MM.1S (cell line): ENCODE results near the gene FAM193B.
A peak's percentile ranks its signal among the peaks of the same experiment; 100 is the strongest.

Source experiments
- DNase-seq: peaks from one replicate; pipeline ENCODE4 v3.0.0-alpha.2; 2015
- H2AFZ ChIP-seq: fragments of 300-600 bp; sonication (generic); 2 replicates; pipeline ENCODE4 v1.6.0; 2016; ENCODE audit warnings: antibody characterized with exemption, low read length
- H3F3A ChIP-seq: fragments of 300-600 bp; sonication (generic); 2 replicates; pipeline ENCODE4 v1.6.1; 2016; ENCODE audit warnings: mild to moderate bottlenecking, antibody characterized with exemption, low read length, moderate library complexity, mixed read lengths; ENCODE audit not compliant: insufficient read depth
- H3K27ac ChIP-seq: fragments of 300-600 bp; sonication (generic); 2 replicates; pipeline ENCODE4 v1.5.1; 2016; ENCODE audit warnings: mild to moderate bottlenecking, low read length
- H3K27me3 ChIP-seq: fragments of 300-600 bp; sonication (generic); replicated peaks from 2 replicates; pipeline ENCODE4 v1.6.0; 2016; ENCODE audit warnings: low read length; ENCODE audit not compliant: insufficient read depth
- H3K36me3 ChIP-seq: fragments of 300-600 bp; sonication (generic); replicated peaks from 2 replicates; pipeline ENCODE4 v1.6.1; 2016; ENCODE audit warnings: mild to moderate bottlenecking, low read length, mixed read lengths; ENCODE audit not compliant: insufficient read depth
- H3K4me1 ChIP-seq: fragments of 300-600 bp; sonication (generic); 2 replicates; pipeline ENCODE4 v1.6.1; 2016; ENCODE audit warnings: low read length, mixed read lengths
- H3K4me2 ChIP-seq: fragments of 300-600 bp; sonication (generic); 2 replicates; pipeline ENCODE4 v1.6.0; 2016; ENCODE audit warnings: low read depth, low read length
- H3K4me3 ChIP-seq: fragments of 300-600 bp; sonication (generic); 2 replicates; pipeline ENCODE4 v1.5.1; 2016; ENCODE audit warnings: low read length, mixed read lengths
- H3K79me2 ChIP-seq: fragments of 300-600 bp; sonication (generic); 2 replicates; pipeline ENCODE4 v1.6.1; 2016; ENCODE audit warnings: mixed run types, low read length, mixed read lengths
- H3K9ac ChIP-seq: fragments of 300-600 bp; sonication (generic); 2 replicates; pipeline ENCODE4 v1.6.1; 2016; ENCODE audit warnings: low read length, mixed read lengths
- H3K9me2 ChIP-seq: fragments of 300-600 bp; sonication (generic); replicated peaks from 2 replicates; pipeline ENCODE4 v1.6.1; 2016; ENCODE audit warnings: mild to moderate bottlenecking, low read length, mixed read lengths; ENCODE audit not compliant: insufficient read depth
- H3K9me3 ChIP-seq: fragments of 300-600 bp; sonication (generic); replicated peaks from 2 replicates; pipeline ENCODE4 v1.6.1; 2016; ENCODE audit warnings: mild to moderate bottlenecking, low read length, mixed read lengths; ENCODE audit not compliant: insufficient read depth
- H4K20me1 ChIP-seq: fragments of 300-600 bp; sonication (generic); 2 replicates; pipeline ENCODE4 v1.6.1; 2016; ENCODE audit warnings: mild to moderate bottlenecking, low read length, moderate library complexity, mixed read lengths; ENCODE audit not compliant: insufficient read depth
- EZH2 ChIP-seq: fragments of 300-600 bp; sonication (generic); optimal IDR thresholded peaks from 2 replicates; pipeline ENCODE3; 2017; ENCODE audit warnings: low read depth, mild to moderate bottlenecking, antibody characterized with exemption, low read length, mixed read lengths
- EZH2phosphoT487 ChIP-seq: fragments of 300-600 bp; sonication (generic); IDR thresholded peaks from 2 replicates; pipeline ENCODE4 v1.6.1; 2018; ENCODE audit warnings: antibody characterized with exemption, low read length
- TF ChIP-seq, protein P1 (sequence below): fragments of 300-600 bp; sonication (generic); IDR thresholded peaks from 2 replicates; pipeline ENCODE4 v1.5.1; 2016; ENCODE audit warnings: antibody characterized with exemption, low read length, mixed read lengths

FAM193B gene

DNA sequence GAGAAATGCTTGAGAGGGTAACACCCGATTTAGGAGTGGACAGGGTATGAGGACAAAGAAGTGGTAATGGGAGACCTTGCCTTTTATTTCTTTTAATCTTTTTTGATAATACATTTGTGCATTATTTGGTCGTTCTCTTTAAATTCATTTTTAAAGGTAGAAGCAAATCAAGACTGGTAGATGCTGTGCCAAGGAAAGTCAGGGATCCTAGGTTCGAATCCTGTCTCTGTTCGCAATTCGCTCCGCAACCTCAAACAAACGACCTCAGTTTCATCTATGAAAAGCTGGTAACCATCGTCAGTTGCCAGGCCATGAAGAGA, 37.3 kb upstream of the FAM193B start:
- peak overlapping the region; percentile 58 for H3K4me2 ChIP-seq
- 0 out of 2 replicates have a peak, but pooled peaks cover 11% of the 10 kb centered on the region for H3F3A ChIP-seq
- no peaks in the 10 kb centered on the region for H3K9me3 ChIP-seq
- H3K27me3 ChIP-seq: peaks cover 32% of the 10 kb centered on the region
- DNase-seq: no peak
- H3K4me3 ChIP-seq: peak overlapping the region; percentile 86
- TF ChIP-seq EZH2phosphoT487 (no peak), EZH2 (no peak)
- TF ChIP-seq, protein P1, sequence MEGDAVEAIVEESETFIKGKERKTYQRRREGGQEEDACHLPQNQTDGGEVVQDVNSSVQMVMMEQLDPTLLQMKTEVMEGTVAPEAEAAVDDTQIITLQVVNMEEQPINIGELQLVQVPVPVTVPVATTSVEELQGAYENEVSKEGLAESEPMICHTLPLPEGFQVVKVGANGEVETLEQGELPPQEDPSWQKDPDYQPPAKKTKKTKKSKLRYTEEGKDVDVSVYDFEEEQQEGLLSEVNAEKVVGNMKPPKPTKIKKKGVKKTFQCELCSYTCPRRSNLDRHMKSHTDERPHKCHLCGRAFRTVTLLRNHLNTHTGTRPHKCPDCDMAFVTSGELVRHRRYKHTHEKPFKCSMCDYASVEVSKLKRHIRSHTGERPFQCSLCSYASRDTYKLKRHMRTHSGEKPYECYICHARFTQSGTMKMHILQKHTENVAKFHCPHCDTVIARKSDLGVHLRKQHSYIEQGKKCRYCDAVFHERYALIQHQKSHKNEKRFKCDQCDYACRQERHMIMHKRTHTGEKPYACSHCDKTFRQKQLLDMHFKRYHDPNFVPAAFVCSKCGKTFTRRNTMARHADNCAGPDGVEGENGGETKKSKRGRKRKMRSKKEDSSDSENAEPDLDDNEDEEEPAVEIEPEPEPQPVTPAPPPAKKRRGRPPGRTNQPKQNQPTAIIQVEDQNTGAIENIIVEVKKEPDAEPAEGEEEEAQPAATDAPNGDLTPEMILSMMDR: no peak
- H3K4me1 ChIP-seq: peaks cover 11% of the 10 kb centered on the region; the same call in 1 of the 2 replicates
- peak overlapping the region; percentile 42 for H2AFZ ChIP-seq
- no peaks in the 10 kb centered on the region for H3K9me2 ChIP-seq
- no peak overlapping the region; the same call in 1 of the 2 replicates for H3K9ac ChIP-seq
- H3K79me2 ChIP-seq: peaks cover 24% of the 10 kb centered on the region
- H4K20me1 ChIP-seq: no peaks in the 10 kb centered on the region
- H3K27ac ChIP-seq: no peak overlapping the region
- peaks cover 12% of the 10 kb centered on the region; the same call in 1 of the 2 replicates for H3K36me3 ChIP-seq

DNA sequence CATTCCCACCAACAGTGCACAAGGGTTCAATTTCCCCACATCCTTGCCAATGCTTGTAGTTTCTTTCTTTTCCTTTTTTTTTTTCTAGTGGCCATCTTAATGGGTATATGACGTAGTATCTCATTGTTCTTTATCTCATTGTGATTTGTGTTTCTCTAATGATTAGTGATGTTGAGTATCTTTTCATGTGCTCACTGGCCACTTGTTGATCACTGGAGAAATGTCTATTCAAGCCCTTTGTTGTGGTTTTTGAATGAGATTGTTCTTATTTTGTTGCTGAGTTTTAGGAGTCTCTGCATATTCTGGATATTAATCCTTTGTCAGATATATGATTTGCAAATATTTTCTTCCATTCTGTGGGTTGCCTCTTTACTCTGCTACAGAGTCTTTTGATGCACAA, 36.0 kb upstream of the FAM193B start:
- H4K20me1 ChIP-seq: no peaks in the 10 kb centered on the region
- H3K9ac ChIP-seq: no peak overlapping the region
- TF ChIP-seq EZH2phosphoT487: no peak
- H3K27me3 ChIP-seq: peaks cover 39% of the 10 kb centered on the region
- DNase-seq: no peak
- H3K9me3 ChIP-seq: no peaks in the 10 kb centered on the region
- H3K9me2 ChIP-seq: no peaks in the 10 kb centered on the region
- no peak overlapping the region for H3K27ac ChIP-seq
- peaks cover 11% of the 10 kb centered on the region; the same call in 1 of the 2 replicates for H3K4me1 ChIP-seq
- 0 out of 2 replicates have a peak, but pooled peaks cover 11% of the 10 kb centered on the region for H3F3A ChIP-seq
- no peak overlapping the region for H2AFZ ChIP-seq
- peaks cover 24% of the 10 kb centered on the region for H3K79me2 ChIP-seq
- H3K4me3 ChIP-seq: no peak overlapping the region
- H3K36me3 ChIP-seq: peaks cover 12% of the 10 kb centered on the region; the same call in 1 of the 2 replicates
- no peak overlapping the region for H3K4me2 ChIP-seq

DNA sequence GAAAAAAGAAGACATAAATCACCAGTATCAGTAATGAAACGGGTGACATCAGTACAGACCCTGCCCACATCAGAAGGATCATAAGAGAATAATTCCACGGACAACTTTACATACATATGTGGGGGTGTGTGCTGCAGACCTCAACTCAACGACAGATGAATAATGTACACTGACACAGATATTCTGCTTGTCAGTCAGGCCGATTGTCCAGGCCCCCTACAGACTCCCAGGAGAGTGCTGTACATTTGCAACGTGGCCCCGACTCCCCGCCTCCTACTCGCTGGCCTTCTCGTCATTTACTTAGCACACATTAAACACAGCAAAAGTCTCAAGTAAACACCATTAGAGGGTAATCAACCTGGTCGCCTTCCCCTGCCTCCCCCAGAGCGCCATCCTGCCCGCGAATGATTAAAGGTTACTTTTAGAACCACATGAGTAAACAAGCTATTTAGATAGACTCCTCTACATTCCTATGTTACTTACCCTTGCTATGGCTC, 34.1 kb upstream of the FAM193B start:
- DNase-seq: no peak
- Histone ChIP-seq H4K20me1 (no peaks in the 10 kb centered on the region), H3K9me3 (no peaks in the 10 kb centered on the region), H2AFZ (no peak overlapping the region), H3K9ac (no peak overlapping the region), H3K79me2 (peaks cover 15% of the 10 kb centered on the region), H3K27me3 (peaks cover 54% of the 10 kb centered on the region), H3F3A (0 out of 2 replicates have a peak, but pooled peaks cover 6% of the 10 kb centered on the region), H3K4me2 (no peak overlapping the region), H3K4me1 (peaks cover 9% of the 10 kb centered on the region; the same call in 1 of the 2 replicates), H3K36me3 (no peaks in the 10 kb centered on the region), H3K9me2 (no peaks in the 10 kb centered on the region), H3K4me3 (no peak overlapping the region), H3K27ac (no peak overlapping the region)
- TF ChIP-seq, protein P1: no peak
- no peak for TF ChIP-seq EZH2
- no peak for TF ChIP-seq EZH2phosphoT487

DNA sequence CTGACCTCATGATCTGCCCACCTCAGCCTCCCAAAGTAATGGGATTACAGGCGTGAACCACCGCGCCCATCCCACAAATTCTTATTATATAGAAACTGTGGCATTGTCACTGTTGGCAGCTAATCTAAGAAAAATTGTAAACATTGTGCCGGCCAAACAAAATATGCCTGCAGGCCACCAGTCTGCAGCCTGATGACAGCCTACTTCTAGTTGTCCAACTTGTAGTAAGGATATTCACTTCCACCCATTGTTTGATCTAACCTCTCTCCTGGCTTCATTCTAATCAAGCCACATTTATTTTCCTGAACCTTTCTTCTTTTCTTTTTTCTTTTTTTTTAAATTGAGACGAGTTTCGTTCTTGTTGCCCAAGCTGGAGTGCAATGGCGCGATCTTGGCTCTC, 24.0 kb upstream of the FAM193B start:
- Histone ChIP-seq H3F3A (no peaks in the 10 kb centered on the region), H3K9me2 (no peaks in the 10 kb centered on the region), H3K36me3 (no peaks in the 10 kb centered on the region), H3K4me1 (no peaks in the 10 kb centered on the region), H3K27ac (no peak overlapping the region), H3K4me3 (no peak overlapping the region), H3K9ac (no peak overlapping the region), H4K20me1 (no peaks in the 10 kb centered on the region), H3K27me3 (peaks cover 30% of the 10 kb centered on the region), H3K79me2 (no peaks in the 10 kb centered on the region), H3K4me2 (no peak overlapping the region), H2AFZ (no peak overlapping the region), H3K9me3 (no peaks in the 10 kb centered on the region)
- no peak for DNase-seq
- TF ChIP-seq, protein P1: no peak
- TF ChIP-seq EZH2phosphoT487 (no peak), EZH2 (no peak)
